ENCODE results near the gene WWOX.

Gene WWOX

GRCh38 chr16:78577630-78578029 lies 478.2 kb downstream of the WWOX start:
- TF ChIP-seq CTCF (IDR thresholded peaks at IDR 0.05; ENCODE audit: insufficient read depth, low read depth, low read length, missing control alignments), result no peak
- H3K4me3 ChIP-seq (ENCODE audit: low read depth, low read length), result no peak overlapping the region
- DNase-seq (ENCODE audit: low read depth), result no peak

- TF ChIP-seq CTCF (IDR thresholded peaks at IDR 0.05; ENCODE audit: insufficient read depth, low read depth, low read length, missing control alignments), result no peak
- no peak for DNase-seq (ENCODE audit: low read depth)
- H3K4me3 ChIP-seq (ENCODE audit: low read depth, low read length), result no peak overlapping the region
These were observed 479.6 kb downstream of the WWOX start for GRCh38 chr16:78579020-78579419.

GRCh38 chr16:78583441-78583840 lies 484.0 kb downstream of the WWOX start:
- DNase-seq (ENCODE audit: low read depth), result no peak
- TF ChIP-seq CTCF (IDR thresholded peaks at IDR 0.05; ENCODE audit: insufficient read depth, low read depth, low read length, missing control alignments), result no peak
- H3K4me3 ChIP-seq (ENCODE audit: low read depth, low read length), result no peak overlapping the region

GRCh38 chr16:78584213-78584860 lies 484.9 kb downstream of the WWOX start:
- TF ChIP-seq CTCF (IDR thresholded peaks at IDR 0.05; ENCODE audit: insufficient read depth, low read depth, low read length, missing control alignments), result no peak
- H3K4me3 ChIP-seq (ENCODE audit: low read depth, low read length), result no peak overlapping the region
- DNase-seq (ENCODE audit: low read depth), result no peak

GRCh38 chr16:78584991-78585390 lies 485.5 kb downstream of the WWOX start:
- DNase-seq (ENCODE audit: low read depth), result no peak
- no peak for TF ChIP-seq CTCF (IDR thresholded peaks at IDR 0.05; ENCODE audit: insufficient read depth, low read depth, low read length, missing control alignments)
- no peak overlapping the region for H3K4me3 ChIP-seq (ENCODE audit: low read depth, low read length)

- DNase-seq (ENCODE audit: low read depth), result no peak
- TF ChIP-seq CTCF (IDR thresholded peaks at IDR 0.05; ENCODE audit: insufficient read depth, low read depth, low read length, missing control alignments), result no peak
These were observed 489.9 kb downstream of the WWOX start for GRCh38 chr16:78589331-78589730.

GRCh38 chr16:78591682-78592103 lies 492.2 kb downstream of the WWOX start:
- no peak overlapping the region for H3K4me3 ChIP-seq (ENCODE audit: low read depth, low read length)
- no peak for DNase-seq (ENCODE audit: low read depth)
- TF ChIP-seq CTCF (IDR thresholded peaks at IDR 0.05; ENCODE audit: insufficient read depth, low read depth, low read length, missing control alignments), result no peak

More at GRCh38 chr16:78589331-78589730, 489.9 kb downstream of the WWOX start:
- H3K4me3 ChIP-seq (ENCODE audit: low read depth, low read length), result no peak overlapping the region
